Fibroblast of mammary gland (primary cell): ENCODE data around the gene DOCK2.
A peak's percentile ranks its signal among the peaks of the same experiment; 100 is the strongest.

Source experiments
- DNase-seq: peaks from one replicate; pipeline ENCODE4 v3.0.0-alpha.2; 2010; ENCODE audit warnings: low read depth
- H3K4me3 ChIP-seq: 2 replicates; pipeline ENCODE4 v1.5.1; 2011; ENCODE audit warnings: low read depth, mild to moderate bottlenecking, low read length, moderate library complexity; ENCODE audit not compliant: control insufficient read depth
- CTCF ChIP-seq: conservative IDR thresholded peaks from 2 replicates; pipeline ENCODE4 v1.5.1; 2011; ENCODE audit warnings: low read depth, low read length, inconsistent platforms; ENCODE audit not compliant: control insufficient read depth, insufficient read depth

The DOCK2 gene

GRCh38 chr5:169701910-169702451 is 64.9 kb downstream of the DOCK2 start:
- DNase-seq = peak; percentile 67
- H3K4me3 ChIP-seq = no peak overlapping the region
- peak; percentile 62 for TF ChIP-seq CTCF

GRCh38 chr5:169702693-169703481 is 65.8 kb downstream of the DOCK2 start:
- DNase-seq = peak; percentile 24

GRCh38 chr5:169703813-169704212 is 66.7 kb downstream of the DOCK2 start:
- no peak overlapping the region for H3K4me3 ChIP-seq
- no peak for TF ChIP-seq CTCF
- peak; percentile 16 for DNase-seq

More at GRCh38 chr5:169702693-169703481, 65.8 kb downstream of the DOCK2 start:
- no peak for TF ChIP-seq CTCF
- H3K4me3 ChIP-seq = no peak overlapping the region

- no peak for TF ChIP-seq CTCF
- no peak for DNase-seq
- H3K4me3 ChIP-seq = no peak overlapping the region
Observed at GRCh38 chr5:169705322-169705721, 68.2 kb downstream of the DOCK2 start.

GRCh38 chr5:169706071-169706470 is 69.0 kb downstream of the DOCK2 start:
- no peak overlapping the region for H3K4me3 ChIP-seq
- no peak for DNase-seq
- TF ChIP-seq CTCF = no peak

GRCh38 chr5:169706758-169707450 is 69.8 kb downstream of the DOCK2 start:
- peak; percentile 88 for DNase-seq
- H3K4me3 ChIP-seq = no peak overlapping the region
- TF ChIP-seq CTCF = no peak
